ENCODE results near the gene NR3C2. TPM values are rescaled to one million over a fixed set of nuclear protein-coding genes. Genes with fewer than 3 reads are reported as not detected.

The NR3C2 gene
- total and polyA plus RNA-seq, 12 donors = 2.2 to 28.6 (median 23.3) TPM

DNA sequence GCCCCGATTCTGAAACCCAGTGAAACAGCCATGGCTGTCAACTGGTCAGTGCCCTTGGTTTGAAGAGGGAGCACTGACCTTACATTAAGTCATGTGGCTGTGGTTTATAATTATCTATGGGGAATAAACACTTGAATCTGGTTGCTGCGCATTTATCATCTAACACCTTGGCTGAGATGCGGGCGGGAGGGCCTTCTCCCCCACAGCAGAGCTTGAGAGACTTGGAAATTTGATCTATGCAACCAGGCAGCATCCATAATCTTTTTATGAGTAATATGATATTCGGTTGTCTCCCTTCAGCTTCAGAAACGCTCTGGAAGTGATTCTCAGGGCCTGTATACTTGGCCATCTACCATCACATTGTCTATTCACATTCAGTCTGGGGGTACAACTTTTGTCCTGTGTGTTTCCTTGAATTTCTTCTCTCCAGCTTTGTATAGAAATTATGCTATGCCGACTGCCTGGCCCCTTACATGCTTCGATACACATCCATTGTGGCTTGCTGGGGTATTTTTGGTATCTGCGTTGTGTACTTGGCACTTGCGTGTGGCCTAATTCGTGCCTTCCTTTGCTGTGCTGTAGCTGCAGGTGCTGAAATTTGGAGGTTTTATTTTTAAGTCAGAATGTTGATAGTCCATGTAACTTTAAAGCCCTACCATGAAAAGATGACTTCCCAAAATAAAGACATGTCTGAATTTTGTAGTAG is 388.8 kb downstream of the NR3C2 start:
- Histone ChIP-seq H3K27me3 (no peaks in the 10 kb centered on the region), H3K4me3 (no peak overlapping the region), H3K4me1 (peaks cover 0 to 85% (median 61%) of the 10 kb centered on the region in 9 donors), H3K27ac (peak overlapping the region; percentile 46 to 86 (median 76)), H3K36me3 (peaks cover 0 to 3% (median 0%) of the 10 kb centered on the region in 9 donors), H3K9me3 (no peaks in the 10 kb centered on the region)
- WGBS, 2 donors = 48 to 67% methylated on average over 11 of the region's 11 CpGs
- TF ChIP-seq, protein P1, sequence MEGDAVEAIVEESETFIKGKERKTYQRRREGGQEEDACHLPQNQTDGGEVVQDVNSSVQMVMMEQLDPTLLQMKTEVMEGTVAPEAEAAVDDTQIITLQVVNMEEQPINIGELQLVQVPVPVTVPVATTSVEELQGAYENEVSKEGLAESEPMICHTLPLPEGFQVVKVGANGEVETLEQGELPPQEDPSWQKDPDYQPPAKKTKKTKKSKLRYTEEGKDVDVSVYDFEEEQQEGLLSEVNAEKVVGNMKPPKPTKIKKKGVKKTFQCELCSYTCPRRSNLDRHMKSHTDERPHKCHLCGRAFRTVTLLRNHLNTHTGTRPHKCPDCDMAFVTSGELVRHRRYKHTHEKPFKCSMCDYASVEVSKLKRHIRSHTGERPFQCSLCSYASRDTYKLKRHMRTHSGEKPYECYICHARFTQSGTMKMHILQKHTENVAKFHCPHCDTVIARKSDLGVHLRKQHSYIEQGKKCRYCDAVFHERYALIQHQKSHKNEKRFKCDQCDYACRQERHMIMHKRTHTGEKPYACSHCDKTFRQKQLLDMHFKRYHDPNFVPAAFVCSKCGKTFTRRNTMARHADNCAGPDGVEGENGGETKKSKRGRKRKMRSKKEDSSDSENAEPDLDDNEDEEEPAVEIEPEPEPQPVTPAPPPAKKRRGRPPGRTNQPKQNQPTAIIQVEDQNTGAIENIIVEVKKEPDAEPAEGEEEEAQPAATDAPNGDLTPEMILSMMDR (IDR thresholded peaks at IDR 0.05) = no peak
- ATAC-seq (peak; percentile 19 to 80 (median 68)), DNase-seq (peak in 1 of 2 donors; percentile 36)
- intact Hi-C loops (cut with DNase I) = loop anchor here in 4 of 10 donors (5.0 to 10.0 kb wide), 4 partner anchors 69 to 211 kb away; no protein-coding TSS in a partner anchor

DNA sequence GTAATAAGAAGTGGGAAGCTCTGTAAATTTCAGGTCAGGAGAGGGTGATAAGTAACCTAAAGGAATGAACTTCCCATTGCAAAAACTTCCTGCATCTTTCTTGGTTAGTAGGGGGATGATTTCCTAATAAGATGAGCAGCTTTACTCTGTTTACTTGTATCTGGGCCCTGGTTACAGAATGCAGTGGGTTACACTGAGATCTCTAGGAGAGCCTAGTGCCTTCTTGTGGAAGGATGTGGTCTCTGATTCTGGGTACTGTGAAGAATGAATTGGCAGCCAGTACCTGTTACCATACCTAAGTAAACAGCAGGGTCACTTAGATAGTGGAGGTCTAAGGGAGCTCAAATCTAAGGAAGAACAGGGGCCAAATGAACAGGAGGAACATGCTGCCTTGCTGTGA is 389.8 kb downstream of the NR3C2 start:
- Histone ChIP-seq H3K27me3 (no peaks in the 10 kb centered on the region), H3K9me3 (no peaks in the 10 kb centered on the region), H3K36me3 (peaks cover 0 to 12% (median 0%) of the 10 kb centered on the region in 9 donors), H3K27ac (peak overlapping the region; percentile 46 to 86 (median 76)), H3K4me3 (no peak overlapping the region), H3K4me1 (peaks cover 0 to 79% (median 54%) of the 10 kb centered on the region in 9 donors)
- TF ChIP-seq, protein P1 (IDR thresholded peaks at IDR 0.05) = no peak
- peak in 4 of 8 donors; percentile 9 to 48 (median 22) for ATAC-seq
- DNase-seq = no peak
- intact Hi-C loops (cut with DNase I) = loop anchor here in 4 of 10 donors (5.0 to 10.0 kb wide), 4 partner anchors 68 to 212 kb away; no protein-coding TSS in a partner anchor

DNA sequence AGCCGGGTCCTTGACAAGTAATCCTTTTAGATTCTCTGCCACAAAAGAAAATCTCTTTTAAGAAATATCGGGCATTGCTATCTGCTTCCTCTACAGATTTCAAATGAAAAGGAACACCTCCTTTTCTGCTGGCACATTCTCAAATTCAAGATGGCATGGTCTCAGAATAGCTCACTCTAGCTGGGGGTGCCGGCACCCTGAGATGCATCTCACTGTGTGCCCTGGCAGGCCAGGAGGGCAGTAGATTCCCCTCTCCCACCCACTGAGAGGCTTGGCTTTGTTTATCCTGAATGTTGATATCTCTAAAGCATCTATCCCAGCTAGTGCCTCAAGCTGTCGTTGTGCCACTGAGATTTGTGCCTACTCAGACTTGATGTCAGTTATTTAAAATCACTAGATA is 390.8 kb downstream of the NR3C2 start:
- no peak overlapping the region for H3K4me3 ChIP-seq
- H3K36me3 ChIP-seq = peaks cover 0 to 19% (median 0%) of the 10 kb centered on the region in 9 donors
- WGBS, 2 donors = 50 to 71% methylated on average over 4 of the region's 4 CpGs
- peaks cover 0 to 79% (median 48%) of the 10 kb centered on the region in 9 donors for H3K4me1 ChIP-seq
- DNase-seq = no peak
- intact Hi-C loops (cut with DNase I) = loop anchor here in 4 of 10 donors (5.0 to 10.0 kb wide), 4 partner anchors 67 to 213 kb away; no protein-coding TSS in a partner anchor
- peak overlapping the region in 9 of 10 donors; percentile 34 to 86 (median 75) for H3K27ac ChIP-seq
- H3K27me3 ChIP-seq = no peaks in the 10 kb centered on the region
- no peaks in the 10 kb centered on the region for H3K9me3 ChIP-seq
- TF ChIP-seq, protein P1 (IDR thresholded peaks at IDR 0.05) = no peak
- ATAC-seq = no peak

DNA sequence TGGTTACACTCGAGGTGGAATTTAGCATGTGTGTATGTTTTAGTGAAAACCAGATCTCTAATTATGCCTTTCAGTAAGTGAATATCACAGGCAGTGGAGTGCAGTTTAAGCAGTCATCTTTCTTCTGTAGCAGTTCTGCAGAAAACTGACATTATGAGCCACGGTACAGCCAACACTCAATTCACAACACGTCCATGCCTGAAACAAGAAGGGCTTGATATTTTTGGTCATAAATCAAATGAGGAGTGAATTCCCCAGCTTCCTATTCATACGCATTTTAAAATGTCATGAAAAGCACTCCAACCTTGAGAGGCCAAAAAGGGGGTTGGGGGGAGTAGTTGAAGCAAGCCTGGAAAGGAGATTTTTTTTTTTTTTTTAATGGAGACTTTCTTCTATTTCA is 393.6 kb downstream of the NR3C2 start:
- Histone ChIP-seq H3K27me3 (no peaks in the 10 kb centered on the region), H3K36me3 (peaks cover 0 to 19% (median 0%) of the 10 kb centered on the region in 9 donors), H3K9me3 (no peaks in the 10 kb centered on the region), H3K4me1 (peaks cover 0 to 64% (median 43%) of the 10 kb centered on the region in 9 donors), H3K4me3 (peak overlapping the region in 1 of 10 donors; percentile 10), H3K27ac (peak overlapping the region; percentile 41 to 92 (median 70))
- TF ChIP-seq, protein P1 (IDR thresholded peaks at IDR 0.05) = no peak
- DNase-seq (no peak), ATAC-seq (no peak)
- intact Hi-C loops (cut with DNase I) = no loop called here
- 46 to 54% methylated on average over 4 of the region's 4 CpGs for WGBS, 2 donors

All from heart right ventricle (tissue), 16 donors.